HG03280 (cell line): ENCODE measurements around the gene ZYG11B.
"Not testable (repeated sequence)": the region's sequence is repeated elsewhere in the genome, so short reads cannot be mapped to it uniquely, and the experiment has no call there.

ENCODE experiments used
- ATAC-seq: cut with Tn5 transposase; IDR thresholded peaks from one replicate; pipeline ENCODE4 v1.9.1; 2021; ENCODE audit warnings: mild to moderate bottlenecking, moderate library complexity; ENCODE audit not compliant: unreplicated experiment

The ZYG11B gene

DNA sequence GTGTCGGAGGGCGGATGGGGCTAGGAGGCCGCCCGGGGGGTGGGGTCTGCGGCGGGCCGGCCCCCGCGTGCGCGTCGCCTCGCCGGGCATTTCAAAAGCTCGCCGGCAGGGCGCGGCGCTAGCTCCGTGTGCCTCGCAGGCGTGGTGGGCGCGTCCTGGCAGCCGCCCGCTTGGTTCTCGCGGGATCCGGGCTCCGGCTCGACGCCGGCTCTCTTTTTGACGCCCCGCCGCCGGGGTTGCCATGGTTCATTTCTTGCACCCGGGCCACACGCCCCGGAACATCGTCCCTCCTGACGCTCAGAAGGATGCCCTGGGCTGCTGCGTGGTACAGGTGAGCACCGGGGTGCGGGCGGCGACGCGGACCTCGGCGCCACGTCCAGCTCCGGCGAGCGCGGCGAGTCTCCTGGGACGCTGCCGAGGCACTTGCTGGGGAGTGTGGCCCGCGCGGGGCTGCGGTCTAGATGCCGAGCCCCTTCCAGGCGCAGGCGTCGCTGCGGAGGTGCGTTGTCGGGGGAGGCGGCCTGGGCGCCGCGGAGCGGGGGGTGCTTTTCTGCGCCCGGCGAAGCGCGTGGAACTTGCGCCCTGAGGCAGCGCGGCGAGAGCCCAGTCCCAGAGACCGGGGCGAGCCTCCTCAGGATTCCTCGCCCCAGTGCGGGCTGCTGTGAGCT, 116.5 kb downstream of the ZYG11B start, which contains the start of gene ZYG11A:
Gene ZYG11A, plus strand, starts transcription at position 118 of the 668 bp plus-strand sequence. Its CDS starts 124 bp downstream, at position 242.
- ATAC-seq, result peak; percentile 92

DNA sequence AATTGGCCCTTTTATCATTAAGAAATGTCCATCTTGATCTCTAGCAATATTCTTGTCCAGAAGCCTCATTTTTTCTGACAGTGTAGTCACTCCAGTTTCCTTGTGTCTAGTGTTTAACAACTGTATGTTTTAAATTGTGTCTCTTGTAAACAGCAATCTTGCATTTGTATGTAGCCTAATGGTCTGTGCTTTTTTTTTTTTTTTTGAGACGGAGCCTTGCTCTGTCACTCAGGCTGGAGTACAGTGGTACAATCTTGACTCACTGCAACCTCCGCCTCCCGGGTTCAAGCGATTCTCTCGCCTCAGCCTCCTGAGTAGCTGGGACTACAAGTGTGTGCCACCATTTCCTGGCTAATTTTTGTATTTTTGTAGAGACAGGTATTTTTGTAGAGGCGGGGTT, 118.9 kb downstream of the ZYG11B start:
- ATAC-seq, result not testable (repeated sequence)

DNA sequence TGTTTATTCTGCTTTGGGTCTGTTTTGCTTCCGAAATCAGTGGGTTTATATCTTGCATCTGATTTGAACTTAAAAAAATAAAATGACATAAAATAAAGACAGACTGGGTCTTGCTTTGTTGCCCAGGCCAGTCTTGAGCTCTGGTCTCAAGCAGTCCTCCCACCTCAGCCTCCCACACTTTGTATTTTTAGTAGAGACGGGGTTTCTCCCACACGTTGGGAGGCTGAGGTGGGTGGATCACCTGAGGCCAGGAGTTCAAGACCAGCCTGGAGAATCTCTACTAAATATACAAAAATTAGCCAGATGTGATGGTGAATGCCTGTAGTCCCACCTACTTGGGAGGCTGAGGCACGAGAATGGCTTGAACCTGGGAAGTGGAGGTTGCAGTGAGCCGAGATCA, 122.2 kb downstream of the ZYG11B start:
- ATAC-seq, result no peak

DNA sequence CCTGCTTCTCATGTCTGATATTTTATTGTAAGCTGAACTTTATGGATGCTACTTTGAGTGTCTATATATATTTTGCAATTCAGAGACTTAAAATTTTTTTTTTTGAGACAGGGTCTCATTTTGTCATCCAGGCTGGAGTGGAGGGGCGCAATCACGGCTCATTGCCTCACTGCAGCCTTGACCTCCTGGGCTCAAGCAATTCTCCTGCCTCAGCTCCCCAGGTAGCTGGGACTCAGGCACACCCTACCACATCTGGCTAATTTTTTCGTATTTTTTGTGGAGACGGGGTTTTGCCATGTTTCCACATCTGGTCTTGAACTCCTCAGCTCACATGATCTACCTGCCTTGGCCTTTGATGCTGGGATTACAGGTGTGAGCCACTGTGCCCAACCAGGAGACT, 124.7 kb downstream of the ZYG11B start:
- no peak for ATAC-seq

DNA sequence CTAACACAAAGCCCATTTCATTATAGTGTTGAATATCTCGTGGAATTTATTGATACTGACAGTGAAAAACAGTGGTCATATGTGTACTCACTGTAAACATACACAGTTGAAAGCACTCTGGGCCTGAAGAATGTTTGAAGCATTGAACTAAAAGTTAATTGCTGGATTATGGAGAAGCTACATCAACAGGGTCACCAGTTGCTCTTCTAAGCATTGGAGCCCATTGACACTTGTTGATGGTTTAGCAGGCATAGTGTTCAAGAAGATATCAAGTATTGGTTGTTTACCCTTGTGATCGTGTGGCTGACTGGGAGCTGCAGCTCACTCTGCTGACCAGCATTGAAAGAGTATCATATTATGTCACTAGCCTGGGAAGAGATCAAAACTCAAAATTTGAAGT, 126.6 kb downstream of the ZYG11B start:
- ATAC-seq, result no peak

DNA sequence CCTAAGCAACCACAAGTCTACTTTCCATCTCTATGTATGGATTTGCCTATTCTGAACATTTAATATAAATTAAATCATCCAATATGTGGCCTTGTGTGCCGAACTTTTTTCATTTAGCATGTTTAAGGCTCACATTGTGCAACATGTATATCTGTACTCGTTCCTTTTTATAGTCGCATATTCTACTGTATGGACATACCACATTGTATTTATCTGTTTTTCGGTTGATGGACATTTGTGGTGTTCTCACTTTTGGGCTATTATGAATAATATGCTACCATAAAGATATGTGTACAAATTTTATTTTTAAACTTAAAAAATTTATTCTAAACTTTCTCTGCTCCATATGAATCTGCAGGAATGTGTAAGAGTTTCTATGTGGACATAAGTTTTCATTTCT, 129.3 kb downstream of the ZYG11B start:
- ATAC-seq, result no peak

DNA sequence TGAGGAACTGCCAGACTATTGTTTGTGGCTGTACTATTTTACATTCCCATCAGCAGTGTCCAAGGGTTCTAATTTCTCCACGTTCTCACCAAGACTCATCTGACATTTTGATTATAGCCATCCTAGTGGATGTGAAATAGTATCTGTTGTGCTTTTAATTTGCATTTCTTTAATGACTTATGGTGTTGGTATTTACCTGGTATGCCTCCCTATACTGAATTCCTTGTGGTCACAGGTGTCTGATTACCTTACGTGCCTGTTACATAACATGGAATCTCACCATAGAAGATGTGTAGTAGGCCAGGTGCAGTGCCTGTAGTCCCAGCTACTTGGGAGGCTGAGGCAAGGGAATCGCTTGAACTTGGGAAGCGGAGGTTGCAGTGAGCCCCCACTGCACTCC, 129.8 kb downstream of the ZYG11B start:
- ATAC-seq, result no peak

DNA sequence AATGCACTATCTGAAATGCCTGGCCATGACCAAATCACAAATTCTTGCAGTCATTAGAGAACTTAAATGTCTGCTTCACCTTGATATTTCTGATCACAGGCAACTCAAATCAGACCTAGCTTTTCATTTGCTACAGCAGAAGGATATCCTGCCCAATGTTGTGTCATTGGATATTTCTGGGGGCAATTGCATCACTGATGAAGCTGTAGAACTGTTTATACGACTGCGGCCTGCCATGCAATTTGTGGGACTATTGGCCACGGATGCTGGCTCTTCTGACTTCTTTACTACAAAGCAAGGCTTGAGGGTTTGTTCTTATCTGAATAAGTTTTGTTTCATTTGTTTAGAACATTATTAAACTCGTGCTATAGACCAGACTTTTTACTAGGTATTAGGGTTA, 131.2 kb downstream of the ZYG11B start:
- ATAC-seq, result no peak

DNA sequence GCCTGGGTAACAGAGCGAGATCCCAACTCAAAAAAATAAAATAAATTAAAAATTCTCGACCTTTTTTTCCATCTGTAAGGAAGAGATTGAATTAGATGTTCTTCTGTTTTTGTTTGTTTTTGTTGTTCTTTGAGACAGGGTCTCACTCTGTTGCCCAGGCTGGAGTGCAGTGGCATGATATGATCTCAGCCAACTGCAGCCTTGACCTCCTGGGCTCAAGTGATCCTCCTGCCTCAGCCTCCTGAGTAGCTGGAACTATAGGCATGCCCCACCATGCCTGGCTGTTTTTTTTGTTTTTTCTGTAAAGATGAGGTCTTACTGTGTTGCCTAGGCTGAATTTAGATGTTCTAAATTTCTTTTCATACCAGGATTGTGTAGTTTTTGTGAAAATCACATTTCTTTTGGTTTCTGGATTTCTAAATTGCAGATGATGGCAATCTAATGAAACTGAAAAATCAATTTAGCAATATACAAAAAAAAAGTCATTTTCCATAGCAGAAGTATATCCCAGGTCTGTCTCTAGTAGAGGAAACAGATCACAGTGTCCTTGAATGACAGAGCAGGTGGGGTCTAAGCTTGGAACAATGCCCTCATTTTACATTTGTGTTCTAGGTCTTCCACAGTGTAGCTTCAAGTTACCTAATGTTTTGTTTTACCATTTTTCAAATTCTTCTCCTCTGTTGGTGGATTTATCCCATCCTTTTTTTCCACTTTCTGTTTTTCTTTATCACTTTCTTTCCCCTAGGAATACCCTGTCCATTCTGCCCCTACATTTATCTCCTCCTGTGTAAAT, 136.6 kb downstream of the ZYG11B start:
- no peak for ATAC-seq

DNA sequence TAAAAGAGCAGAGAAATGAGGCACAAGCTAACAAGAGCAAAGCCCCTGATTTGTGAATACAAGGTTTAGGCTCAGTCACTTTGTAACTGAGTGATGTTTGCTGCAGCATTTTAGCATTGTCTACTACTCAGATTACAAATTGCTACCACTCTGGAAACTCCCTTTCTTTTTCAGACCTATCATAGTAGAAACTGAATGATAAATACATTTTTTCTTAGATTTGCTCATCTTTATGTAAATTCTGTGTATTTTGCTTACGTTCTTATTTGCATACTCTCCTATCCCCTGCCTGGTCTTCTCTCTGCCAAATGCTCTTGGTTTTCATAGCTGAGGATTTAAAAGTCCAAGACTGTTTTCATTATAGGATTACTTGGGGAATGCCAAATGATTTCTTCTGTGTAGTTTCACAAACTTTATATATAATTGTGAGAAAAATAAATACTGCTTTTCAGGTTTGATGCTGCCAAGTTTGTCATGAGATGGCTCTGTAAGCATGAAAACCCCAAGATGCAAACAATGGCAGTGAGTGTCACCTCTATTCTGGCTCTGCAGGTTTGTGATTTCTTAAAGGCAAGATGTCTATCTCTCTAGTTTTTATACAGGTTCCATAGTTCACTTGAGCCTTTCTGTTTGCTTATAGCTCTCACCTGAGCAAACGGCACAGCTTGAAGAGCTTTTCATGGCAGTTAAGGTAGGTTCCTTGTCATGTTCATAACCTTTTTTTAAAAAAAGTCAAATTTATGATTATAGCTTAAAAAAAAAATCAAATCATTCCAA, 141.0 kb downstream of the ZYG11B start:
- peak; percentile 78 for ATAC-seq

DNA sequence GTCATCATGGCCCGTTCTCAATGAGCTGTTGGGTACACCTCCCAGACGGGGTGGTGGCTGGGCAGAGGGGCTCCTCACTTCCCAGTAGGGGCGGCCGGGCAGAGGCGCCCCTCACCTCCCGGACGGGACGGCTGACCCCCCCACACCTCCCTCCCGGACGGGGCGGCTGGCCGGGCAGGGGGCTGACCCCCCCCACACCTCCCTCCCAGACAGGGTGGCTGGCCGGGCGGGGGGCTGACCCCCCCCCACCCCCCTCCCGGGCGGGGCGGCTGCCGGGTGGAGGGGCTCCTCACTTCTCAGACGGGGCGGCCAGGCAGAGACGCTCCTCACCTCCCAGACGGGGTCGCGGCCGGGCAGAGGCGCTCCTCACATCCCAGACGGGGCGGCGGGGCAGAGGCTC, 143.5 kb downstream of the ZYG11B start:
- ATAC-seq, result not testable (repeated sequence)

DNA sequence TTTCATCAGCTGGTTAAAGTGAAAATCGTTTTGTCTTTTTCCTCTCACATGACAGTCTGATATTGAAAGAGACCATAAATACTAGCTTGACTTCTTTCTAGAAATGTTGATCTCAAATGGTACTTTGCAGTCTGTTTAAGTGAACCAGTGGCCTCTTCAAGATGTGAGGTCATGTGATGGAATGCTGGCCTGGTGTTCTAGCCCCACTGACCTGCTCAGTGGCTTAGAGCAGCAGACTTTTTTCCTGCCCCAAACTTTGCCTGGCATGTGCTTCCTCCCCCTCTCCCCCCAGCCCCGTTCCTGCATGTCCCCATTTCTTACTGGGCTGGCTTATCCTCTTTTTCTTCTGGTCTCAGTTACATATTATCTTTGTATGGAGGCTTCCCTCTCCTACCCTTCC, 150.6 kb downstream of the ZYG11B start:
- no peak for ATAC-seq
